HG02588 (cell line): ENCODE measurements around the gene CCDC167.
A peak's percentile ranks its signal among the peaks of the same experiment; 100 is the strongest.

ENCODE experiments used
- ATAC-seq: cut with Tn5 transposase; IDR thresholded peaks from one replicate; pipeline ENCODE4 v1.9.1; 2021; ENCODE audit warnings: mild to moderate bottlenecking, moderate library complexity; ENCODE audit not compliant: unreplicated experiment

The CCDC167 gene

GRCh38 chr6:37435373-37435772, 64.3 kb downstream of the CCDC167 start:
- no peak for ATAC-seq

- ATAC-seq: peak; percentile 17
These were observed 65.9 kb downstream of the CCDC167 start for GRCh38 chr6:37433657-37434271.
